Breast epithelium (tissue), 3 donors: ENCODE measurements around the gene GLB1L2.

ENCODE experiments used
- POLR2A ChIP-seq: fragments of 450-650 bp; IDR thresholded peaks from one replicate; pipeline ENCODE4 v1.6.1; 2016; ENCODE audit warnings: antibody characterized with exemption, mild to moderate bottlenecking, moderate library complexity
- POLR2AphosphoS5 ChIP-seq, 3 donors: sonication (generic); formaldehyde crosslinking; IDR thresholded peaks; one replicate each; pipeline ENCODE4 v1.6.1; 2017; ENCODE audit warnings: antibody characterized with exemption in 3 of 3
- TF ChIP-seq, protein P1 (sequence below), 3 donors: fragments of 450-650 bp; IDR thresholded peaks; one replicate each; pipeline ENCODE4 v1.5.1; 2016 to 2017; ENCODE audit warnings: antibody characterized with exemption in 3 of 3, mild to moderate bottlenecking in 3 of 3, moderate library complexity in 3 of 3

DNA sequence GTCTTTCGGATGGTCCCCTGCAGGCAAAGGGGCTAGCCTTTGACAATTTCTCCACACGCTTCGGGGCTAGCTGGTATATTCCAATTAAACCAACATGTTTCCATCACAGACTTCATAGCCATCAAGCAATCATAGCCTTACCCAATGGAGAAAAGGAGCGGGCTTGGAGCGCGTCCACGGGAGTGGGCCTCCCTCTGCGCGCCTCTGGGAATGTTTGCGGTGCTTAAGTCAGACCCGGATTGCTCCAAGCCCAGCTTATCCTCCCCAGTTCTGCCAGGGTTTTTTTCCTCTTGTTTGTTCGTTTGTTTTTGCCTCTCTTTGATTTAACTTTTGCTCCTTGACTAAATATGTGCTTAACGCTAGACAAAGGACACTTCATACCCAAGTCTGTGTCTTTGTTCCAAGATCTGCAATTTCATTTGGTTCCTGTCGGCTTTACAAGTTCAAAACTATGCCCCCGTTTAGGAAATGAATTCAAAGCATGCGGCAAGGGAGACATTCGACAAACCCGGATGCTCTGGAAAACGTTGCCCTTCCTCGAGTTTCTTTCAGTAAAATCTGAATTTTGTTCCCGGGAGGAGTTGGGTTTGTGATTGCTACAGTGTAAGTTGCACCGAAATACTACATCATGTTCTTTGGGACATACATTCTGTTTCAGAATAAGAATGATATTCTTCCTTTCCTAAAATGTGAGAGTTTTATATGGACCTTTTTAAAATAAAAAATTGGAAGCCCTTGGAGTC lies 1.0 kb upstream of the GLB1L2 start:
- TF ChIP-seq POLR2A (no peak), POLR2AphosphoS5 (IDR thresholded peaks at IDR 0.05) (no peak)
- TF ChIP-seq, protein P1, sequence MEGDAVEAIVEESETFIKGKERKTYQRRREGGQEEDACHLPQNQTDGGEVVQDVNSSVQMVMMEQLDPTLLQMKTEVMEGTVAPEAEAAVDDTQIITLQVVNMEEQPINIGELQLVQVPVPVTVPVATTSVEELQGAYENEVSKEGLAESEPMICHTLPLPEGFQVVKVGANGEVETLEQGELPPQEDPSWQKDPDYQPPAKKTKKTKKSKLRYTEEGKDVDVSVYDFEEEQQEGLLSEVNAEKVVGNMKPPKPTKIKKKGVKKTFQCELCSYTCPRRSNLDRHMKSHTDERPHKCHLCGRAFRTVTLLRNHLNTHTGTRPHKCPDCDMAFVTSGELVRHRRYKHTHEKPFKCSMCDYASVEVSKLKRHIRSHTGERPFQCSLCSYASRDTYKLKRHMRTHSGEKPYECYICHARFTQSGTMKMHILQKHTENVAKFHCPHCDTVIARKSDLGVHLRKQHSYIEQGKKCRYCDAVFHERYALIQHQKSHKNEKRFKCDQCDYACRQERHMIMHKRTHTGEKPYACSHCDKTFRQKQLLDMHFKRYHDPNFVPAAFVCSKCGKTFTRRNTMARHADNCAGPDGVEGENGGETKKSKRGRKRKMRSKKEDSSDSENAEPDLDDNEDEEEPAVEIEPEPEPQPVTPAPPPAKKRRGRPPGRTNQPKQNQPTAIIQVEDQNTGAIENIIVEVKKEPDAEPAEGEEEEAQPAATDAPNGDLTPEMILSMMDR (IDR thresholded peaks at IDR 0.05): no peak
